ENCODE results near the gene MLH1.

DNA sequence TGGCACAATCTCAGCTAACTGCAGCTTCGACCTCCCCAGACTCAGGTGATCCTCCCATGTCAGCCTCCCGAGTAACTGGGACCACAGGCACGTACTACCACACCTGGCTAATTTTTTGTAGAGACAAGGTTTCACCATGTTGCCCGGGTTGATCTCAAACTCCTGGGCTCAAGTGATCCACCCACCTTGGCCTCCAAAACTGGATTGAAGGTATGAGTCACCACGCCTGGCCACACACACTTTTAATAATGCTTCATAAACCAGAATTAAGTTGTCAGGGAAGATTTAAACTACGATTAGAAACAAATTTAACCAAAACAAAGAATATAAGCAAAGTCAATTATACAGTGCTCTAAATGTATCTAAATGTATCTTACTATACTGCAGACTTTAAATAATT lies 93.6 kb downstream of the MLH1 start:
- TF ChIP-seq CHD2 (IDR thresholded peaks at IDR 0.05; ENCODE audit: low read length) (no peak), POLR2A (IDR thresholded peaks at IDR 0.05; ENCODE audit: control extremely low read depth in 1 of 2, low read depth in 2 of 2, low read length in 2 of 2) (no peak), TCF12 (IDR thresholded peaks at IDR 0.05; ENCODE audit: low read depth, low read length) (no peak), EP300 (IDR thresholded peaks at IDR 0.05; ENCODE audit: borderline replicate concordance in 1 of 2, low read depth in 2 of 2, low read length in 2 of 2) (no peak), NRF1 (IDR thresholded peaks at IDR 0.05; ENCODE audit: low read depth, low read length) (no peak), GABPA (IDR thresholded peaks at IDR 0.05; ENCODE audit: borderline replicate concordance, insufficient read depth, low read length) (no peak), POLR2AphosphoS5 (IDR thresholded peaks at IDR 0.05; ENCODE audit: low read depth, low read length) (no peak)
- TF ChIP-seq, protein P1, sequence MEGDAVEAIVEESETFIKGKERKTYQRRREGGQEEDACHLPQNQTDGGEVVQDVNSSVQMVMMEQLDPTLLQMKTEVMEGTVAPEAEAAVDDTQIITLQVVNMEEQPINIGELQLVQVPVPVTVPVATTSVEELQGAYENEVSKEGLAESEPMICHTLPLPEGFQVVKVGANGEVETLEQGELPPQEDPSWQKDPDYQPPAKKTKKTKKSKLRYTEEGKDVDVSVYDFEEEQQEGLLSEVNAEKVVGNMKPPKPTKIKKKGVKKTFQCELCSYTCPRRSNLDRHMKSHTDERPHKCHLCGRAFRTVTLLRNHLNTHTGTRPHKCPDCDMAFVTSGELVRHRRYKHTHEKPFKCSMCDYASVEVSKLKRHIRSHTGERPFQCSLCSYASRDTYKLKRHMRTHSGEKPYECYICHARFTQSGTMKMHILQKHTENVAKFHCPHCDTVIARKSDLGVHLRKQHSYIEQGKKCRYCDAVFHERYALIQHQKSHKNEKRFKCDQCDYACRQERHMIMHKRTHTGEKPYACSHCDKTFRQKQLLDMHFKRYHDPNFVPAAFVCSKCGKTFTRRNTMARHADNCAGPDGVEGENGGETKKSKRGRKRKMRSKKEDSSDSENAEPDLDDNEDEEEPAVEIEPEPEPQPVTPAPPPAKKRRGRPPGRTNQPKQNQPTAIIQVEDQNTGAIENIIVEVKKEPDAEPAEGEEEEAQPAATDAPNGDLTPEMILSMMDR (IDR thresholded peaks at IDR 0.05; ENCODE audit: control extremely low read depth in 1 of 3, insufficient read depth in 1 of 3, low read depth in 1 of 3, low read length in 3 of 3), result no peak
- TF ChIP-seq, protein P2, sequence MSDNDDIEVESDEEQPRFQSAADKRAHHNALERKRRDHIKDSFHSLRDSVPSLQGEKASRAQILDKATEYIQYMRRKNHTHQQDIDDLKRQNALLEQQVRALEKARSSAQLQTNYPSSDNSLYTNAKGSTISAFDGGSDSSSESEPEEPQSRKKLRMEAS (IDR thresholded peaks at IDR 0.05), result no peak

Data from H1 (cell line).